Astrocyte of the spinal cord (primary cell): ENCODE measurements around the gene RDH8.

Experiments
- DNase-seq: peaks from one replicate; pipeline ENCODE4 v3.0.0; 2011; ENCODE audit warnings: low read depth, low spot score
- H3K4me3 ChIP-seq: 2 replicates; pipeline ENCODE4 v1.5.1; 2011; ENCODE audit warnings: low read depth, mild to moderate bottlenecking, low read length, moderate library complexity
- in situ Hi-C: cut with HindIII; loops from 2 replicates; pipeline ENCODE4 v1.10.0; 2017; ENCODE audit warnings: low sequenced_read_pairs
- TF ChIP-seq, protein P1 (sequence below): IDR thresholded peaks from 2 replicates; pipeline ENCODE4 v1.5.1; 2012; ENCODE audit warnings: low read depth, mild to moderate bottlenecking, low read length, inconsistent platforms

The RDH8 gene

DNA sequence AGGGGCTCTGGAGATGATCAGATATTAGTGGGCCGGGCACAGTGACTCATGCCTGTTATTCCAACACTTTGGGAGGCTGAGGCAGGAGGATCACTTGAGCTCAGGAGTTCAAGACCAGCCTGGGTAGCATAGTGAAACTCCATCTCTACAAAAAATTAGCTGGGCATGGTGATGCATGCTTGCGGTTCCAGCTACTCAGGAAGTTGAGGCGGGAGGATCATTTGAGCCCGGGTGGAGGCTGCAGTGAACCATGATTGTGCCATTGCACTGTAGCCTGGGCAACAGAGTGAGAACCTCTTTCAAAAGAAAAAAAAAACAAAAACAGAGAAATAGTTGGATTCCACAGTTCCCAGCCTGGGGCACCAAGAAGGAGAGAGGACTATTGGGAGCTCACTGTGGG lies 54.9 kb downstream of the RDH8 start:
- DNase-seq = no peak
- in situ Hi-C loops = no loop called here
- no peak overlapping the region for H3K4me3 ChIP-seq
- TF ChIP-seq, protein P1, sequence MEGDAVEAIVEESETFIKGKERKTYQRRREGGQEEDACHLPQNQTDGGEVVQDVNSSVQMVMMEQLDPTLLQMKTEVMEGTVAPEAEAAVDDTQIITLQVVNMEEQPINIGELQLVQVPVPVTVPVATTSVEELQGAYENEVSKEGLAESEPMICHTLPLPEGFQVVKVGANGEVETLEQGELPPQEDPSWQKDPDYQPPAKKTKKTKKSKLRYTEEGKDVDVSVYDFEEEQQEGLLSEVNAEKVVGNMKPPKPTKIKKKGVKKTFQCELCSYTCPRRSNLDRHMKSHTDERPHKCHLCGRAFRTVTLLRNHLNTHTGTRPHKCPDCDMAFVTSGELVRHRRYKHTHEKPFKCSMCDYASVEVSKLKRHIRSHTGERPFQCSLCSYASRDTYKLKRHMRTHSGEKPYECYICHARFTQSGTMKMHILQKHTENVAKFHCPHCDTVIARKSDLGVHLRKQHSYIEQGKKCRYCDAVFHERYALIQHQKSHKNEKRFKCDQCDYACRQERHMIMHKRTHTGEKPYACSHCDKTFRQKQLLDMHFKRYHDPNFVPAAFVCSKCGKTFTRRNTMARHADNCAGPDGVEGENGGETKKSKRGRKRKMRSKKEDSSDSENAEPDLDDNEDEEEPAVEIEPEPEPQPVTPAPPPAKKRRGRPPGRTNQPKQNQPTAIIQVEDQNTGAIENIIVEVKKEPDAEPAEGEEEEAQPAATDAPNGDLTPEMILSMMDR = no peak

DNA sequence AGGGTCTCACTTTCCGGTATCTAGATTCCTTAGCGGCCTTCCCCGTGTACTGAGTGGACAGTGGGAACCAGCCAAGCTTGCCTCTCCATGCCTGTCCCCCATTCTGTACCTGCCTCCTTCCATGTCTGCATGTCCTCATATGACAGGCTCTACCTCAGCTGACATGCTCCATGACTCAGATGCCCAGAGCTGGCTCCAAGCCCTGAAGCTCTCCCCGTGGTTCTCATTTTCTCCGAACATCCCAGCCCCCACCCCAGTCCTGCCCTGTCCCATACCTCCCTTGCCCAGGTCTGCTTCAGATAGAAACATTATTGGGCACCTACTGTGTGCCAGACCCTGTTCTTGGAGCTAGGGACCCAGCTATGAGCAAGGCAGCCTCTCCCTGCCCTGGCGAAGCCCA lies 55.8 kb downstream of the RDH8 start:
- DNase-seq = no peak
- in situ Hi-C loops = no loop called here

DNA sequence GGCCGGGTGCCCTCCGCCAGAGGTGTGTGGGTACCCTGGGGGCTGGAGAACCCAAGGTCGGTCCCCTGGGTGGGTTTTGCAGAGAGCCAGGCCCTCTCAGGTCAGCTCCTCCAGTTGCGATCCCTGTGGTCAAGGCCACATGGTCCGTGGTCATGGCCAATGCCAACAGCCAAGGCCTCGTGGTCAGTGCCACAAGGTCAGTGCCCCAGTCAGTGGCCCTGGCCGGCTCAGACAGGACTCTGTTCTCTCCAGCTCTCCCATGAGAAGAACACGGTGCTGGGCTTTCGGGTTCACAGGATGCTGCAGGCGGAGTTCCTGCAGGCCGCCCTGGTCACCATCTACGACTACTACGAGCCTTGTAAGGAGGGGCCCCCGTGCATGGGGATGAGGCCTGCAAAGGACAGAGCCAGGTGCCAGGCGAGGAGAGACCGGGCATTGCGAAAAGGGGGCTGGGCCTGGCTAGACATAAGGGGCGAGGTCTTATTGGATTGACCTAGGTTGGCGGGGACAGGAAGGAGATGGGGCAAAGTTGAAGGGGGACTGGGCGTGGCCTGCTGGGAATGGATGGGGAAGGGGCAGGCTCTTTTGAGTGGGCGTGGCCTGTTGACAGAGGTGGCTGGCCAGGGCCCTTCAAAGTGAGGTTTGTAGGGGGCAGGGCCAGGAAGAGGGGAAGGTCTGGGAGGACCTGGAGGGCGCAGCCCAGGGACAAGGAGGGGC lies 57.6 kb downstream of the RDH8 start:
- TF ChIP-seq, protein P1 = no peak
- no peak for DNase-seq
- in situ Hi-C loops = no loop called here
- H3K4me3 ChIP-seq = no peak overlapping the region

More for the DNA sequence above, 55.8 kb downstream of the RDH8 start:
- H3K4me3 ChIP-seq = no peak overlapping the region
- TF ChIP-seq, protein P1 = no peak
